Testis (tissue), 3 donors: Measurements from ENCODE around the gene PSTPIP1. TPM values are rescaled to one million over a fixed set of nuclear protein-coding genes. Genes with fewer than 3 reads are reported as not detected.
"Not testable (repeated sequence)": the region's sequence is repeated elsewhere in the genome, so short reads cannot be mapped to it uniquely, and the experiment has no call there.

Experiments used
- DNase-seq: peaks from one replicate; pipeline ENCODE4 v3.0.0-alpha.2; 2019
- H3K27ac ChIP-seq, 2 donors: fragments of 200-600 bp; sonication (generic); one replicate each; pipeline ENCODE4 v1.5.1; 2019
- H3K27me3 ChIP-seq: fragments of 200-600 bp; sonication (generic); one replicate; pipeline ENCODE4 v1.5.1; 2019
- H3K36me3 ChIP-seq: fragments of 200-600 bp; sonication (generic); one replicate; pipeline ENCODE4 v1.5.1; 2017; ENCODE audit warnings: low read depth; ENCODE audit errors: missing control alignments
- H3K4me1 ChIP-seq: fragments of 200-600 bp; sonication (generic); one replicate; pipeline ENCODE4 v1.5.1; 2019
- H3K4me3 ChIP-seq, 2 donors: fragments of 200-600 bp; sonication (generic); one replicate each; pipeline ENCODE4 v1.5.1; 2017 to 2019
- H3K9me3 ChIP-seq: fragments of 200-600 bp; sonication (generic); one replicate; pipeline ENCODE4 v1.5.1; 2017
- POLR2A ChIP-seq: fragments of 450-650 bp; IDR thresholded peaks from one replicate; pipeline ENCODE4 v1.6.1; 2017; ENCODE audit warnings: antibody characterized with exemption, mild to moderate bottlenecking, moderate library complexity
- WGBS, 2 donors: methylation state at CpG; one replicate each; pipeline ENCODE4 v1.1.5; 2018; 5-methylcytosine and 5-hydroxymethylcytosine counted together
- intact Hi-C: fragments of 100-400 bp; cut with DNase I; formaldehyde crosslinking; loops from one replicate; pipeline ENCODE4 v1.15.1; 2023; ENCODE audit warnings: low total_unique reads
- polyA plus RNA-seq: library from polyadenylated mRNA; stranded (reverse); fragments of 350-450 nt; fragmentation: Illumina TruSeq; extraction: RNeasy Lipid Tissue Mini Kit (QIAGEN cat#74804); gene quantifications from one replicate; pipeline ENCODE4 v1.2.3, GENCODE V29; 2014; ENCODE audit warnings: low read depth, low replicate concordance; ENCODE audit not compliant: insufficient read depth
- total RNA-seq, 2 donors: library from RNA; depleted of rRNA; stranded (reverse); fragments of >200 nt; gene quantifications; one replicate each; pipeline ENCODE4 v1.2.3, GENCODE V29; 2016
- TF ChIP-seq, protein P1 (sequence below), 3 experiments: fragments of 450-650 bp in 2 of 3; fragments of 200-600 bp in 1 of 3; sonication (generic) in 1 of 3; IDR thresholded peaks; one replicate each; pipeline ENCODE4 v1.5.1; 2016 to 2019; ENCODE audit warnings: antibody characterized with exemption in 3 of 3, mild to moderate bottlenecking in 2 of 3, moderate library complexity in 1 of 3

PSTPIP1 gene
- total and polyA plus RNA-seq, 3 donors from 2014 or later, result 5.0 to 8.6 (median 7.9) TPM

DNA sequence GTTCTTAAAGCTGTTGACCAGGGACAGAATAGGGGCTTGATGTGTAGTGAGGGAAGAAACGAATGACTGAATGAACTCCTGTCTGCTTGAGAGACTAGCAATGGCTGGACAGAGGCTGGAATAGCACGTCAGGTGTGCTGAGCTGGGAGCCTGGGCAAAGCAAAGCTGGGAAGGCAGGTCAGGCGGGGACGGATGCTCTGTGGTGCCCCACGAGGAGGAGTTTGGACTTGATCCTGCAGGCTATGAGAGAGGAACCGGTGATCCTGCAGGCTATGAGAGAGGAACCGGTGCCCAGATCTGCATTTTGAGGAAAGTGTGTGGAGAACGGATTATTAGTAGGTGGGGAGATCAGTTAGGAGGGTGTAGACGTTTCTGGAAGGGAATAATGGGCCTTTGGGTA, 31.3 kb upstream of the PSTPIP1 start:
- Histone ChIP-seq H3K9me3 (no peaks in the 10 kb centered on the region), H3K36me3 (no peaks in the 10 kb centered on the region), H3K4me3 (no peak overlapping the region), H3K27ac (no peak overlapping the region), H3K27me3 (no peaks in the 10 kb centered on the region), H3K4me1 (no peaks in the 10 kb centered on the region)
- intact Hi-C loops, result no loop called here
- WGBS, 2 donors, result 67 to 70% methylated on average over 9 of the region's 9 CpGs
- DNase-seq, result no peak
- TF ChIP-seq POLR2A, result no peak
- TF ChIP-seq, protein P1, sequence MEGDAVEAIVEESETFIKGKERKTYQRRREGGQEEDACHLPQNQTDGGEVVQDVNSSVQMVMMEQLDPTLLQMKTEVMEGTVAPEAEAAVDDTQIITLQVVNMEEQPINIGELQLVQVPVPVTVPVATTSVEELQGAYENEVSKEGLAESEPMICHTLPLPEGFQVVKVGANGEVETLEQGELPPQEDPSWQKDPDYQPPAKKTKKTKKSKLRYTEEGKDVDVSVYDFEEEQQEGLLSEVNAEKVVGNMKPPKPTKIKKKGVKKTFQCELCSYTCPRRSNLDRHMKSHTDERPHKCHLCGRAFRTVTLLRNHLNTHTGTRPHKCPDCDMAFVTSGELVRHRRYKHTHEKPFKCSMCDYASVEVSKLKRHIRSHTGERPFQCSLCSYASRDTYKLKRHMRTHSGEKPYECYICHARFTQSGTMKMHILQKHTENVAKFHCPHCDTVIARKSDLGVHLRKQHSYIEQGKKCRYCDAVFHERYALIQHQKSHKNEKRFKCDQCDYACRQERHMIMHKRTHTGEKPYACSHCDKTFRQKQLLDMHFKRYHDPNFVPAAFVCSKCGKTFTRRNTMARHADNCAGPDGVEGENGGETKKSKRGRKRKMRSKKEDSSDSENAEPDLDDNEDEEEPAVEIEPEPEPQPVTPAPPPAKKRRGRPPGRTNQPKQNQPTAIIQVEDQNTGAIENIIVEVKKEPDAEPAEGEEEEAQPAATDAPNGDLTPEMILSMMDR (IDR thresholded peaks at IDR 0.05), result no peak

DNA sequence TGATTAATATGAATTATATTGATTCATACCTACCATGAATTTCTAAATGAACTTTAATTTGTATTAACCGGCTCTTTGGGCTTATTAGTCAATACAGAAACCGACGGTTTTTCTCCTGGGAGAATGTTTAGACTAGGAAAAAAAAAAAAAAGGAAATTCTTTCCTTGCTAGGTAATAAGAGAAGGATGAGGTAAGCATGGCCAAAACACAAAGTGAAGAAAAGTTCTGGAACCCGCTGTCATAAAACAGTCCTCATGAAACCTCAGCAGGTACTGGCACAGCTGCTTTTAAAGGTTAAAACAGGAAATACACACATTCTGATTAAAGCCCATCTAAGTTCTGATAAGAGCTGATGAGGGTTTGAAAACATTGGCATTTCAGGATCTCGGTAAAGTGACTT, 30.8 kb upstream of the PSTPIP1 start:
- WGBS, 2 donors, result 63% methylated on average over 5 of the region's 5 CpGs
- no peak for DNase-seq
- intact Hi-C loops, result no loop called here
- TF ChIP-seq POLR2A, result no peak
- TF ChIP-seq, protein P1 (IDR thresholded peaks at IDR 0.05), result no peak
- Histone ChIP-seq H3K4me3 (no peak overlapping the region), H3K4me1 (no peaks in the 10 kb centered on the region), H3K27me3 (no peaks in the 10 kb centered on the region), H3K9me3 (no peaks in the 10 kb centered on the region), H3K36me3 (no peaks in the 10 kb centered on the region), H3K27ac (no peak overlapping the region)

DNA sequence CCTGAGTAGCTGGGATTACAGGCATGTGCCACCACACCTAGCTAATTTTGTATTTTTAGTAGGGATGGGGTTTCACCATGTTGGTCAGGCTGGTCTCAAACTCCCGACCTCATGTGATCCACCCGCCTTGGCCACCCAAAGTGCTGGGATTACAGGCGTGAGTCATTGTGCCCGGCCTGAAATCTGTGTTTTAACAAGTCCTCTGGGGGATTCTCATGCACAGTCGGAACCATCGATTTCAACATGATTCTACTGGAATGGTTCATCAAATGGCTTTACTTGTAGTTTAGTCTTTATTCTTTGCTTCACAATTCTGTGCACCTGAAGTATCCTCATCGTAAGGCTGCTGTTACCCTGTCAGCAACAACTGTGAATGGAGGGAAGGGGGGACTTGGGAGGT, 28.9 kb upstream of the PSTPIP1 start:
- H3K9me3 ChIP-seq, DNase-seq, H3K27me3 ChIP-seq, H3K4me1 ChIP-seq, H3K4me3 ChIP-seq, H3K27ac ChIP-seq, intact Hi-C loops, H3K36me3 ChIP-seq: not testable (repeated sequence)
- 74 to 77% methylated on average over 7 of the region's 7 CpGs for WGBS, 2 donors

DNA sequence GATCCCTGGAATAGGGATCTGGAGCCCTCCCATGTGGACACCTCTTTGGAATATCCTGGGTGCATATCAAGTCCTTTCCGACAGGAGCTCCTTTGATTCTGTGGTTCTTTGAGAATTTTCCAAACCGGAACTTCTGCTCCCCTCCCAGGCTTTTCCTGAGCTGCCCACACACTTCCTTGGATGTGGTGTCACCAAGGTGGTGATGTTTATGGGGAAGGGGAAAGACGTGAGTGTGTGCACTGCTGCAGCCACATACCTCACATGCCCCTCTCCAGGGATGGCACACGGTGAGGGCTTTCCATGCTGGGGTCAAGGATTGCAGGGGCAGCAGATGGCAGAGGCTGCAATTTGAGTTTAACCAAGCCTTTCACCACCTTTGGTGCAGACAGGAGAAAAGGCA, 27.9 kb upstream of the PSTPIP1 start:
- Histone ChIP-seq H3K27ac (no peak overlapping the region), H3K27me3 (no peaks in the 10 kb centered on the region), H3K4me1 (no peaks in the 10 kb centered on the region), H3K4me3 (no peak overlapping the region), H3K9me3 (no peaks in the 10 kb centered on the region), H3K36me3 (no peaks in the 10 kb centered on the region)
- 50 to 62% methylated on average over 4 of the region's 4 CpGs for WGBS, 2 donors
- no peak for TF ChIP-seq POLR2A
- TF ChIP-seq, protein P1 (IDR thresholded peaks at IDR 0.05), result no peak
- intact Hi-C loops, result no loop called here
- DNase-seq, result no peak

DNA sequence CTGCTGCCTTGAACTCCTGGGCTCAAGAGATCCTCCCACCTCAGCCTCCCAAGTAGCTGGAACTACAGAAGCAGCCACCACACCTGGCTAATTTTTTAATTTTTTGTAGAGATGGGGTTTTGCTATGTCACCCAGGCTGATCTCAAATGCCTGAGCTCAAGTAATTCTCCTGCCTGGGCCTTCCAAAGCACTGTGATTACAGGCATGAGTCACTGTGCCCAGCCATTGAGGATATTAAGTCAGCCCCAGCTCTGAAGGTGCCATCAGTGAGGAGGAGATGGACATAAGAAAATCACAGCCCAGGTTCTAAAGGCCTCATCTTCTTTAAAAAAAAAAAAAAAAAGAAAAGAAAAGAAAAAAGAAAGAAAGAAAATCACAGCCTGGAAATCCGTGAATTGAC, 26.6 kb upstream of the PSTPIP1 start:
- DNase-seq, result no peak
- intact Hi-C loops, result no loop called here
- no peak overlapping the region for H3K27ac ChIP-seq

More for the DNA sequence above, 26.6 kb upstream of the PSTPIP1 start:
- Histone ChIP-seq H3K36me3 (no peaks in the 10 kb centered on the region), H3K9me3 (no peaks in the 10 kb centered on the region), H3K4me3 (no peak overlapping the region), H3K27me3 (no peaks in the 10 kb centered on the region), H3K4me1 (peaks cover 9% of the 10 kb centered on the region)
- no peak for TF ChIP-seq POLR2A
- TF ChIP-seq, protein P1 (IDR thresholded peaks at IDR 0.05), result no peak
- WGBS, 2 donors, result 95 to 100% methylated on average over 1 of the region's 1 CpG
